ENCODE measurements around the gene ALDH7A1. TPM values are rescaled to one million over a fixed set of nuclear protein-coding genes. Genes with fewer than 3 reads are reported as not detected.
"Not testable (repeated sequence)": the region's sequence is repeated elsewhere in the genome, so short reads cannot be mapped to it uniquely, and the experiment has no call there.

The ALDH7A1 gene
- total RNA-seq, 6 experiments from 2014 or later: 81.1 to 99.9 (median 90.6) TPM

GRCh38 chr5:126633552-126633951 is 38.5 kb upstream of the ALDH7A1 start:
- no peak for TF ChIP-seq CTCF (IDR thresholded peaks at IDR 0.05)
- Mint-ChIP-seq H3K36me3 (ENCODE audit: low read depth) (no peaks in the 10 kb centered on the region), H3K4me3 (no peak overlapping the region), H3K27me3 (ENCODE audit: insufficient read depth) (peaks cover 4% of the 10 kb centered on the region), H3K4me1 (ENCODE audit: low read depth) (no peaks in the 10 kb centered on the region), H3K27ac (no peak overlapping the region), H3K9me3 (no peaks in the 10 kb centered on the region)
- no peak for DNase-seq

GRCh38 chr5:126631920-126632319 is 36.9 kb upstream of the ALDH7A1 start:
- DNase-seq: no peak
- no peak overlapping the region for H3K4me3 Mint-ChIP-seq
- H3K9me3 Mint-ChIP-seq: no peaks in the 10 kb centered on the region
- no peak for TF ChIP-seq CTCF (IDR thresholded peaks at IDR 0.05)
- peaks cover 4% of the 10 kb centered on the region for H3K27me3 Mint-ChIP-seq (ENCODE audit: insufficient read depth)
- no peaks in the 10 kb centered on the region for H3K4me1 Mint-ChIP-seq (ENCODE audit: low read depth)
- H3K36me3 Mint-ChIP-seq (ENCODE audit: low read depth): peaks cover 4% of the 10 kb centered on the region; the same call in 1 of the 2 replicates
- H3K27ac Mint-ChIP-seq: no peak overlapping the region

- Mint-ChIP-seq H3K27me3 (ENCODE audit: insufficient read depth) (peaks cover 2% of the 10 kb centered on the region; the same call in 1 of the 2 replicates), H3K9me3 (no peaks in the 10 kb centered on the region), H3K4me3 (no peak overlapping the region), H3K36me3 (ENCODE audit: low read depth) (peaks cover 26% of the 10 kb centered on the region), H3K4me1 (ENCODE audit: low read depth) (peaks cover 22% of the 10 kb centered on the region), H3K27ac (no peak overlapping the region)
- TF ChIP-seq CTCF (IDR thresholded peaks at IDR 0.05): no peak
- DNase-seq: no peak
These were observed 33.1 kb upstream of the ALDH7A1 start for GRCh38 chr5:126628102-126628501.

GRCh38 chr5:126624534-126624933 is 29.5 kb upstream of the ALDH7A1 start:
- Mint-ChIP-seq H3K27ac (peak overlapping the region; percentile 97), H3K27me3 (ENCODE audit: insufficient read depth) (peaks cover under 1% of the 10 kb centered on the region; the same call in 1 of the 2 replicates), H3K4me1 (ENCODE audit: low read depth) (peaks cover 22% of the 10 kb centered on the region), H3K9me3 (no peaks in the 10 kb centered on the region), H3K36me3 (ENCODE audit: low read depth) (peaks cover 26% of the 10 kb centered on the region), H3K4me3 (peak overlapping the region; percentile 85)
- peak; percentile 92 for DNase-seq
- no peak for TF ChIP-seq CTCF (IDR thresholded peaks at IDR 0.05)

GRCh38 chr5:126619781-126620180 is 24.8 kb upstream of the ALDH7A1 start:
- H3K9me3 Mint-ChIP-seq: no peaks in the 10 kb centered on the region
- DNase-seq: no peak

GRCh38 chr5:126617603-126618002 is 22.6 kb upstream of the ALDH7A1 start:
- not testable (repeated sequence) for H3K9me3 Mint-ChIP-seq; H3K27ac Mint-ChIP-seq; H3K4me1 Mint-ChIP-seq (ENCODE audit: low read depth); DNase-seq; H3K27me3 Mint-ChIP-seq (ENCODE audit: insufficient read depth); H3K4me3 Mint-ChIP-seq
- H3K36me3 Mint-ChIP-seq (ENCODE audit: low read depth): peaks cover 14% of the 10 kb centered on the region

More at GRCh38 chr5:126619781-126620180, 24.8 kb upstream of the ALDH7A1 start:
- Mint-ChIP-seq H3K4me3 (no peak overlapping the region), H3K4me1 (ENCODE audit: low read depth) (peaks cover 17% of the 10 kb centered on the region), H3K36me3 (ENCODE audit: low read depth) (peaks cover 24% of the 10 kb centered on the region), H3K27ac (no peak overlapping the region), H3K27me3 (ENCODE audit: insufficient read depth) (no peaks in the 10 kb centered on the region)
- no peak for TF ChIP-seq CTCF (IDR thresholded peaks at IDR 0.05)

Measured in HFFc6 (cell line).